NCI-H1105 treated with DMSO at 0.1 percent for 48 hours (cell line): ENCODE results near the gene MRS2.
"Not testable (repeated sequence)": the region's sequence is repeated elsewhere in the genome, so short reads cannot be mapped to it uniquely, and the experiment has no call there.

ENCODE experiments used
- DNase-seq: peaks from one replicate; lab custom pipeline; 2025; lab: John Stamatoyannopoulos, UW

The MRS2 gene, protein sequence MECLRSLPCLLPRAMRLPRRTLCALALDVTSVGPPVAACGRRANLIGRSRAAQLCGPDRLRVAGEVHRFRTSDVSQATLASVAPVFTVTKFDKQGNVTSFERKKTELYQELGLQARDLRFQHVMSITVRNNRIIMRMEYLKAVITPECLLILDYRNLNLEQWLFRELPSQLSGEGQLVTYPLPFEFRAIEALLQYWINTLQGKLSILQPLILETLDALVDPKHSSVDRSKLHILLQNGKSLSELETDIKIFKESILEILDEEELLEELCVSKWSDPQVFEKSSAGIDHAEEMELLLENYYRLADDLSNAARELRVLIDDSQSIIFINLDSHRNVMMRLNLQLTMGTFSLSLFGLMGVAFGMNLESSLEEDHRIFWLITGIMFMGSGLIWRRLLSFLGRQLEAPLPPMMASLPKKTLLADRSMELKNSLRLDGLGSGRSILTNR

GRCh38 chr6:24402697-24403500 lies at the start of gene MRS2:
MRS2 (plus strand) TSS chr6:24402936; CDS start chr6:24403047, 111 bp downstream.
- peak; percentile 97 for DNase-seq

DNA sequence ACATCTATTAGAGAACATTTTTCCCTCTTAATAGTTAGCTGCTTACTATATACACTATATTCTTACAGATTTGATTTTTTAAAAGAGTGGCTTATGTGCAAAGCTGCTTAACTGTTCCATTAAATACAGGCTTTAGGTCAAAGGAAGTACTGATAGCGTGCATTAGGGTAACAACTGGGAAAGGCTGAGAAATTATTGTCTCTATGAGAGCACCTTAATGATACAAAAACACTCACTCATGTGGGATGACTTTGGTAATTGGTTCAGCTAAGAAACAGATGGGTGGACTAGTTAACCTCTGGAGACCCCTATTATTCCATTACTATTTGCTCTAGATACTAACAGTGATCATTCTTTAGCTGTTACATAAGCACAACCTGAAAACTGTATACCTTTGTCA lies 48.9 kb upstream of the MRS2 start:
- DNase-seq: no peak

- DNase-seq: no peak
These were observed 47.3 kb upstream of the MRS2 start for GRCh38 chr6:24355393-24355792.

- DNase-seq: no peak
These were observed 46.3 kb upstream of the MRS2 start for GRCh38 chr6:24356310-24356973.

DNA sequence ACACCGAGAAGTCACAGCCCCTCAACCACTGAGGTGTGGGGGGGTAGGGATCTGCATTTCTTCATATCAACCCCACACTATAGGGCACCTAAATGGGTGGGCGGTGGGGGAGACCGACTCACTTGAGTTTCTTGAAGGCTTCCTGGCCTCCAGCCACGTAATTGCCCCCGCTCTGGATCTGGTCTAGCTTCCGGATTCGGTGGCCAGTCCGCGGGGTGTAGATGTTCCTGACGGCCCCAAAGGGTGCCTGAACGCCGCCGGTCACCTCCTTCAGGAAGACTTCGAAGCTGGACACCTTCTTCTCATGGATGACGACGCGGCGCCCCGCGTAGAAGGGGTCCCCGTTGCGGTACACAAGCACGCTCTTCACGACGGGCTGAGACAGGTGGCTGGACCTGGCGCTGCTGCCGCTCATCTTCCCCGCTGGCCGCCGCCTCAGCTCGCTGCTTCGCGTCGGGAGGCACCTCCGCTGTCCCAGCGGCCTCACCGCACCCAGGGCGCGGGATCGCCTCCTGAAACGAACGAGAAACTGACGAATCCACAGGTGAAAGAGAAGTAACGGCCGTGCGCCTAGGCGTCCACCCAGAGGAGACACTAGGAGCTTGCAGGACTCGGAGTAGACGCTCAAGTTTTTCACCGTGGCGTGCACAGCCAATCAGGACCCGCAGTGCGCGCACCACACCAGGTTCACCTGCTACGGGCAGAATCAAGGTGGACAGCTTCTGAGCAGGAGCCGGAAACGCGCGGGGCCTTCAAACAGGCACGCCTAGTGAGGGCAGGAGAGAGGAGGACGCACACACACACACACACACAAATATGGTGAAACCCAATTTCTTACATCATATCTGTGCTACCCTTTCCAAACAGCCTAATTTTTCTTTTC lies 45.2 kb upstream of the MRS2 start, which contains the start of gene DCDC2:
TSS of gene DCDC2 (minus strand) at position 724 of the 883 bp plus-strand sequence. CDS start at position 415, 309 bp downstream.
- no peak for DNase-seq

- DNase-seq: no peak
These were observed 44.4 kb upstream of the MRS2 start for GRCh38 chr6:24358219-24358821.

GRCh38 chr6:24359640-24360454 lies 42.9 kb upstream of the MRS2 start:
- peak; percentile 89 for DNase-seq

- DNase-seq: not testable (repeated sequence)
These were observed 40.4 kb upstream of the MRS2 start for GRCh38 chr6:24362363-24362762.

DNA sequence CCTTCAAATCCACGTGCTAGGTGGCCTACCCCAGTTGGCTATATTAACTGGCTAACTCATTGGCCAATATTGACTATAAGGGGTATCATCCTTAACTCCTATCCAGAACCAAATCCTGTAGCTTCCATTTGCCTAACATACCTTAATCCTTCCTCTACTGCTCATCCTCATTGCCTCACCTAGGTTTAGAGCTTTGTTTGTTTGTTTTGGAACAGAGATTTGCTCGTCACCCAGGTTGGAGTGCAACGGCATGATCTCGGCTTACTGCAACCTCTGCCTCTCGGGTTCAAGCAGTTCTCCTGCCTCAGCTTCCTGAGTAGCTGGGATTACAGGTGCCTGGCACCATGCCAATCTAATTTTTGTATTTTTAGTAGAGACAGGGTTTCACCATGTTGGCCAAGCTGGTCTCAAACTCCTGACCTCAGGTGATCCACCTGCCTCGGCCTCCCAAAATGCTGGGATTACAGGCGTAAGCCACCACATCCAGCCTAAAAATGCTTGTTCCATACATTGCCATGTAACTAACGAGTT lies 37.6 kb upstream of the MRS2 start:
- not testable (repeated sequence) for DNase-seq

GRCh38 chr6:24374612-24375011 lies 28.1 kb upstream of the MRS2 start:
- no peak for DNase-seq

GRCh38 chr6:24376871-24377270 lies 25.9 kb upstream of the MRS2 start:
- no peak for DNase-seq

DNA sequence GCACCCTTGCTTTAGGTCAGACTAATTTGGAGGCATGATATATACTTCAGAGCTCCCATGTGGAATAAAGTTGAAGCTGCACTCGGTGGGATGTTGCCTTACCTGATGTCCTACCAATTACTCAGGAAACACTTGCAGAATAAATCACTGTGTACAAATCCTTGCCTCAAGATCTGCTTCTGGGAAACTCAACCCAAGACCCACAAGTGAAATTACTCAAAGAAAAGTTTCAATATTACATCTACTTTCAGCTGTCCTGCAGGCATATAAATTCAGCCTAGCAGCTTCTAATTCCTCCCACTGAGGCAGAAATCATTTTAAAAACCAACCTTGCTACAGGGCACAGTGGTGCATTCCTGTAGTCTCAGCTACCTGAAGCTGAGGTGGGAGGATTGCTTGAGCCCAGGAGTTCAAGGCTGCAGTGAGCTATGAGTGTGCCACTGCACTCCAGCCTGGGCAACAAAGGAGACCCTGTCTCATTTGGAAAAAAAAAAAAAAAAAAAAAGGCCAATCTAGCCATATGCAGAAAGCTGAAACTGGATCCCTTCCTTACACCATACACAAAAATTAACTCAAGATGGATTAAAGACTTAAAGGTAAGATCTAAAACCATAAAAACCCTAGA lies 24.2 kb upstream of the MRS2 start:
- DNase-seq: no peak

DNA sequence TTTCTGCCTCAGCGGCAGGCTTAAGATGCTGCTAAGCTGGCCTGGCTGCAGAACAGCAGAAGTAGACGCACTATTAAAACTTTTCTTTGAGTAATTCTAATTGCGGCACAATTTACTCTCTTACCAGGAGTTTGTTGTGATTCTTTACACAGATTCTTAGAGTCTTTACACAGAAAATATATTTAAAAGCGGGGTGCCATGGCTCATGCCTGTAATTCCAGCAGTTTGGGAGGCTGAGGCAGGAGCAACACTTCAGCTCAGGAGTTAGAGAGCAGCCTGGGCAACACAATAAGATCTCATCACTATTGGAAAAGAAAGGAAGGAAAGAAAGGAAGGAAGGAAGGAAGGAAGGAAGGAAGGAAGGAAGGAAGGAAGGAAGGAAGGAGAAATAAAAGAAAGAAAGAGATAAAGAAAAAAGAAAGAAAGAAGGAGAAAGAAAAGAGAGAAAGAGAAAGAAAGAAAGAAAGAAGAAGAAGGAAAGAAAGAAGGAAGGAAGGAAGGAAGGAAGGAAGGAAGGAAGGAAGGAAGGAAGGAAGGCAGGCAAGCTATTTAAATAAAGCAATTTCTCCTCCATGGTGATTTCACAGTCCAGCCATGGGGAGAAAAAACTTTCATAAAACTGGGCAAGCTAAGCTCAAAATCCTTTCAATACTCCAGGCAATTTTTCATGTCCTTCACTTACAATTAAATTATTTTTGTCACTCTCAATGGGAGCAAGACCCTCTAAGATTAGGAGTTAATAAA lies 21.1 kb upstream of the MRS2 start:
- DNase-seq: no peak

GRCh38 chr6:24382220-24382540 lies 20.6 kb upstream of the MRS2 start:
- DNase-seq: no peak

GRCh38 chr6:24382891-24383494 lies 19.7 kb upstream of the MRS2 start:
- not testable (repeated sequence) for DNase-seq

GRCh38 chr6:24384369-24385130 lies 18.2 kb upstream of the MRS2 start:
- not testable (repeated sequence) for DNase-seq

- DNase-seq: no peak
These were observed 17.0 kb upstream of the MRS2 start for GRCh38 chr6:24385536-24386269.
